ENCODE data around the gene DNAH2. TPM values are rescaled to one million over a fixed set of nuclear protein-coding genes. Genes with fewer than 3 reads are reported as not detected.

The DNAH2 gene
- total and polyA plus RNA-seq, 2 of the 8 experiments (the other 6 are each of a cell fraction or from before 2014, with no cell fraction given) = 0.13 to 0.18 TPM

DNA sequence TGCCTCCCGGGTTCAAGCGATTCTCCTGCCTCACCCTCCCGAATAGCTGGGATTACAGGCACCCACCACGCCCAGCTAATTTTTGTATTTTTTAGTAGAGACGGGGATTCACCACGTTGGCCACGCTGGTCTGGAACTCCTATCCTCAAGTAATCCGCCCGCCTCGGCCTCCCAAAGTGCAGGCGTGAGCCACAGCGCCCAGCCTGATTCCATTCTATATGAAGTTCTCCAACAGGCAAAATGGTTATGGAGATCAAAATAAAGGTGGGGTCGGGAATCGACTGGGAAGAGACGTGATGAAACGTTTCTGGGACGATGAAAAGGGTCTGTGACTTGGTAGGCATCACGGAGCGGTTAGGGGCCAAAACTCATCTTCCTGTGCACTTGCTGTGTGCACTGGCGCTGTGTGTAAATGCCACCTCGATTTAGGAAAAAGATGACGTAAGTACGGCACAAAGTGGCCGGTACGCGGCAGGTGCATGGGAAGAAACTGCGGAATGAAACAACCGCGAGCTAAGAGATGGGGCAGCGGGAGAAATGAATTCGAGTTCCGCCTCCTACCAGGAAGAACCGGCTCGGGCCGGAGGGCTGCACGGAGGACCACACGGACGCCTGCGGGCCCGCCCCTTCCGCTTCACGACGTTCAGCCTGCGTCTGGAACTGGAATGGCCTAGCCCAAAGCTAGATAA, 31.9 kb upstream of the DNAH2 start (continued):
- TF ChIP-seq SIN3A (conservative IDR thresholded peaks at IDR 0.05 in 1 of 2, IDR thresholded peaks at IDR 0.05 in 1 of 2; ENCODE audit: low read depth in 1 of 2, low read length in 2 of 2) (peak in 1 of 2 experiments; percentile 48; a peak in 2 of 4 replicates), EGR1 (IDR thresholded peaks at IDR 0.05; ENCODE audit: borderline replicate concordance, low read depth, low read length) (no peak; the same call in 1 of the 2 replicates), EP300 (IDR thresholded peaks at IDR 0.05; ENCODE audit: borderline replicate concordance in 1 of 2, low read depth in 2 of 2, low read length in 2 of 2) (no peak)
- TF ChIP-seq, protein P1, sequence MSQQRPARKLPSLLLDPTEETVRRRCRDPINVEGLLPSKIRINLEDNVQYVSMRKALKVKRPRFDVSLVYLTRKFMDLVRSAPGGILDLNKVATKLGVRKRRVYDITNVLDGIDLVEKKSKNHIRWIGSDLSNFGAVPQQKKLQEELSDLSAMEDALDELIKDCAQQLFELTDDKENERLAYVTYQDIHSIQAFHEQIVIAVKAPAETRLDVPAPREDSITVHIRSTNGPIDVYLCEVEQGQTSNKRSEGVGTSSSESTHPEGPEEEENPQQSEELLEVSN (IDR thresholded peaks at IDR 0.05) = peak; percentile 58
